ENCODE data around the gene CPAMD8.
"Not testable (repeated sequence)": the region's sequence is repeated elsewhere in the genome, so short reads cannot be mapped to it uniquely, and the experiment has no call there.

The CPAMD8 gene

DNA sequence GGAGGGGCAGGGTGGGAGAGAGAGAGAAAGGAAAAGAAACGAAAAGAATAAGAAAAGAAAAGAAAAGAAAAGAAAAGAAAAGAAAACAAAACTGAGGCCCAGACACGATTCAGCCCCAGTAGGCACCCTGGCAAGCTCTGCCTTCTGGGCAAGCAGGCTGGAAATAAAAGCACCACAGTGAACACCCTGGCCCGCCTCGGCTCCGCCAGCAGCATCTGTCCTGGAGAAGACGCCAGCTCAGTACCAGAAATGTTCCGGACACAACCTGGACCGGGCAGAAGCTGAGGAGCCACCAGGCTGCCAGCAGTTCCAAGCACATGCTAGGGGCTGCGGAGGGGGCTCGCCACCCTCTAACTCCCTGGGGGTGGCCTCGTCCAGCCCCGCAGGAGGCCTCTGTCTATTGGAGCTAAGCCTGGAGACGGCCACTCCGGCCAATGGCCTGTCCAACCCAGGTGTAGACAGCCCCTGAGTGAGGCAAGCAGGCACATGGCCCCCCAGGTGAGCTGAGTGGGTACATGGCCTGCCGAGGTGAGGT, 11.4 kb upstream of the CPAMD8 start:
- DNase-seq, result no peak

DNA sequence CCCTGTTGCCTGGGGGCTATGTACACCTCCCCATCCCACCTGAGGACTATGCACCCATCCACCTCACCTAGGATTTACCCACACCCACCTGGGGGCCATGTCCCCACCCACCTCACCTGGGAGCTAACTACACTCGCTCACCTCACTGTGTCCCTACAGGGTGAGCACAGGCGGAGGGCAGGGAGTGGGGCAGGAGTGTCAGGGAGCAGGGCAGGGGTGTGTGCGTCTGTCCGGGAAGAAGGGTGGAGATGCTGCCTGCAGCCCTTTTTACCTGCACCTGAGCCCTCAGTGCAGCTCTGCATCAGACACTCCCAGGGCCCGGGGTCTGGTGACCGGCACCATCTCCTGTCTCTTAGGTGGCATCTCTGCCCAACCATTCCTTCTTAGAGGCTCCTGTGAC, 10.6 kb upstream of the CPAMD8 start:
- no peak for DNase-seq

DNA sequence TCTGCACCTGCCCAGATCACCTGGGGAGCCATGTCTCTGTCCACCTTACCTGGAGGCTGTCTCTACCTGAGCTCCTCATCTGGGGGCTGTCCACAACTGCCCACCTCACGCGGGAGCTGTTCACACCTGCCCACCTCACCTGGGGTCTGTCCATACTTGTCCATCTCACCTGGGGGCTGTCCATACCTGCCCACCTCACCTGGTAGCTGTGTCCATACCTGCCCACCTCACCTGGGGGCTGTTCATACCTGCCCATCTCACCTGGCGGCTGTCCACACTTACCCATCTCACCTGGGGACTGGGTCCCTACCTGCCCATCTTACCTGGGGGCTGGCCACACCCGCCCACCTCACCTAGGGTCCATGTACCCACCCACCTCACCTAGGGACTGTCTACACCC, 10.0 kb upstream of the CPAMD8 start:
- DNase-seq, result no peak

DNA sequence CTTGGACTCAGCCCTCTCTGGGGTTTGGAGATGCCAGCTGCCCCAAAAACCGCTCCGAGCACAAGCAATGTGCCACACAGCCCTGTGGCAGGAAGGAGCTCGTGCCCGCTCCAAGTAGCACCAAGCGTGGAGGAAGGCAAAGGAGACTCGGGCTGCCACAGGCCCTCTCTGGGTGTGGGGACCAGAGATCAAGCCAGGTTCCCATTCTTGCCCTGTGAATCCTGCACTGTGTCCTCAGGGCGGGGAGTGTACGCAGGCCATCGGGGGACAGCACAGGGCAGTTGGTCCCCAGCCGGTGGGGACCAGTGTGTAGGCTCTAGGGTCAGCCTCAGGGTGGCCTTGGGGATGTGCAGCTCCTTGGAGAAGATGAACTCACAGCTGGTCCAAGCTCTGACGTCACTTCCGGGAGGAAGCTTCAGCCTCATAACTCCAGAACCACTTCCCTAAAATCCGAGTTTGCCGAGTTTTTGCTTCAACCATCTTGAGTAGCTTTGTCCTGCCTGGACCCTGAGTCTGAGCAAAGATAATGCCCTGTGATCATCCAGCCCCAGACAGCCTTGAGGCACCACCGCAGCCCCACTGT, 9.3 kb upstream of the CPAMD8 start:
- peak; percentile 8 for DNase-seq

DNA sequence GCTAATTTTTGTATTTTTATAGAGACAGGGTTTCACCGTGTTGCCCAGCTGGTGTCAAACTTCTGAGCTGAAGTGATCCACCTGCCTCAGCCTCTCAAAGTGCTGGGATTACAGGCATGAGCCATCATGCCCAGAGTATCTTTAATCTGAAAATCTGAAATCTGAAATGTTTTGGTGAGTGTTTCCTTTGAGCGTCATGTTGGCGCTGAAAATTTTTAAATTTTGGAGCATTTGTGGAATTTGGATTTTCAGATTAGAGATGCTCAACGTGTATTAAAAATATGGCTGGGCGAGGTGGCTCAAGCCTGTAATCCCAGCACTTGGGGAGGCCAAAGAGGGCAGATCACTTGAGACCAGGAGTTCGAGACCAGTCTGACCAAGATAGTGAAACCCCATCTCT, 5.1 kb upstream of the CPAMD8 start:
- DNase-seq, result no peak

DNA sequence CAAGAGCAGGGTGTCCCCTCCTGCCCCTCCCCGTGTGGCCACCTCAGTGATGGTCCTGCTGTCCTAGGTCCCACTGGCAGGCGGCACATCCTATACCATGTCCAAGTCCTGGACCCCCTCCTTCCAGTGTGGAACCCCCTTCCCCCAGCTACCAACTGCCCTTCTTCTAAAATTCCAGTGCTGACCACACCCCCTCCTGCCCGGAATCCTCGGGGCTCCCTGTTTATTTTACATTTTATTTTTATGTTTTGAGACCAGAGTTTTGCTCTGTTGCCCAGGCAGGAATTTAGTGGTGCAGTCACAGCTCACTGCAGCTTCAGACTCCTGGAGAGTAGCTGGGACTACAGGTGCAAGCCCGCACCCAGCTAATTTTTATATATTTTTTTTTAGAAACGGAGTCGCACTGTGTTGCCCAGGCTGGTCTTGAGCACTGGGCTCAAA, 945 bp upstream of the CPAMD8 start:
- DNase-seq, result no peak

DNA sequence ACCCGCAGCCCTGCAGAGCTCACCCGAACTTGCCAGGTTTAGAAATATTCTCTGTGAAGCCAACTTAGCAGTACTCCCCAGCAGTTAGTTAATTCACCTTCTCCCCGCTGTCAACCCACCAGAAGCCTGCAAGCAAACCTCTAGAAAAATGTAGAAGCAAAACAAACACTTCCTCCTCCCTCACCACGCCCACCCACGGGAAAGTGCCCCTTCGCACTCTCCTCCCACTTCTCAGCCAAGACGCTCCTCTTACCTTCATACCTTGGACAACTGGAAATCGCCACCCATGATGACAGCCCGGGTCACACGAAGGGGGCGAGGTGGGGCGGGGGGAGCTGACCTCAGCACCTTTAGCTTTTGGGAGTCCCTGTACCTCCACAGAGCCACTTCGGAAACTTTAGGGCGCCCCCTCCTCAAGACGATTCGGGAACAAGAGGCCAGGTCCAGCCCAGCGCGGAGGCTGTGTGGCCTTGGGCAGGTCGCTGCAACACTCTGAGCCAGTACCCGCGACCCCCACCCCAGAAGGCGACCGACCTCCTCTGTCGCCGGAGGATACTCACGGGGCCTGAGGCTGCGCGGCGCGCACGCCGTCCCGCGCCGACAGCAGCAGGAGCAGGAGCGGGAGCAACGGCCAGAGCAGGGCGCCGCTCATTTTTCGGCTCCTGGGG, 485 bp downstream of the CPAMD8 start:
- no peak for DNase-seq

DNA sequence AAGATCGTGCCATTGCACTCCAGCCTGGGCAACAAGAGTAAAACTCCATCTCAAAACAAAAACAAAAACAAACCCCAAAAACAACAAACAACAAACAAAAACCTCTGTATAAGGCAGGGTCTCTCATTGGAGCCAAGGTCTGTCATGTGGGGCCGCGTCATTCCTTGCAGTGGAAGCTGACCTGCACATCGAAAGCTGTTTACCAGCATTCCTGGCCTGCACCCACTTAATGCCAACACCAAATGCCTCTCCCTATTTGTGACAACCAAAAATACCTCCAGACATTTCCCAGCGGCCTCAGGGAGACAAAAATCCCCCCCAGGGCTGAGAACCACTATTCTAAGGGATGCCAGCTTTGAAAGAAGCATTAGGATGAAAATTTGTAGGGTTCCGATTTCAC, 1.2 kb downstream of the CPAMD8 start:
- no peak for DNase-seq

DNA sequence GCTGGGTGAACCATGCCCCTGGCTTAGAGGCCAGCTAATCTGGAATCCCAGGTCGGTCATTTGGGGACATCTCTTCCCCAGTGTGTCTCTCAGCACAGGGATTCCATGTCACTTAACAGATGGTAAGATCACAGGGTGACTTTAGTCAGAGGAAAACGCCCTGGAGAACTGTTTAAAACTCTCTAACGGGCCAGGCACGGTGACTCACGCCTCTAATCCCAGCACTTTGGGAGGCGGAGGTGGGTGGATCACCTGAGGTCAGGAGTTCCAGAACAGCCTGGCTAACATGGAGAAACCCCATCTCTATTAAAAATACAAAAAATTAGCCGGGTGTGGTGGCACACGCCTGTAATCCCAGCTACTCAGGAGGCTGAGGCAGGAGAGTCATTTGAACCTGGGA, 1.7 kb downstream of the CPAMD8 start:
- DNase-seq, result not testable (repeated sequence)

DNA sequence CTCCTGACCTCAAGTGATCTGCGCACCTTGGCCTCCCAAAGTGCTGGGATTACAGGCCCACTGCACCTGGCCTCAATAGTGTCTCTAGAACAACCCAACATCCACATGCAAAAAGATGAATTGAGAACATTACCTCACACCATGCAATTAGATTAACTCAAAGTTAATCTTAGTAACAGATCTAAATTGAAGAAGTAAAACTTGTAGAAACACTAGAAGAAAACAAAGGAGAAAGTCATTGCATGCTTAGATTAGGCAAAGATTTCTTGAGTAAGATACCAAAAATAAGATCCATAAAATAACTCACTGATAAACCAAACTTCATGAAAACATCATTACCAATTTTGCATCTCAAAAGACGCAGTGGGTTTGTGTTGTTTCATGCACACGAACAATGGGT, 2.8 kb downstream of the CPAMD8 start:
- no peak for DNase-seq

DNA sequence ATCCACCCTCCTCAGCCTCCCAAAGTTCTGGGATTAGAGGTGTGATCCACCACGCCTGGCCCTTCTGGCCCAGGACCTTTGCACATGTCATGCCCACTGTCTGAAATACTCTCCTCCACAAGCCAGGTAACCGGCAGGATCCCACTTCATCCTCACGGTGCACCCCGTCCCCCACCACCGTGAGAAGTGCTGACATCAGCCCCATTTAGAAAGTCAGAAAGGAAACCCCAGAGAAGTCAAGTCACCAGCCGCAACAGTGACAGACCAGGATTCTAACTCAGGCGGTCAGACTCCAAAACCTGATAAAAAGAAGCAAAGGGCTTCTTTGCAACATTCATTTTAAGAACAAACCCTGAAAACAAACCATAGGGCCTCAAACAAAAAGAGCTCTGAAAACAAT, 3.9 kb downstream of the CPAMD8 start:
- DNase-seq, result no peak

DNA sequence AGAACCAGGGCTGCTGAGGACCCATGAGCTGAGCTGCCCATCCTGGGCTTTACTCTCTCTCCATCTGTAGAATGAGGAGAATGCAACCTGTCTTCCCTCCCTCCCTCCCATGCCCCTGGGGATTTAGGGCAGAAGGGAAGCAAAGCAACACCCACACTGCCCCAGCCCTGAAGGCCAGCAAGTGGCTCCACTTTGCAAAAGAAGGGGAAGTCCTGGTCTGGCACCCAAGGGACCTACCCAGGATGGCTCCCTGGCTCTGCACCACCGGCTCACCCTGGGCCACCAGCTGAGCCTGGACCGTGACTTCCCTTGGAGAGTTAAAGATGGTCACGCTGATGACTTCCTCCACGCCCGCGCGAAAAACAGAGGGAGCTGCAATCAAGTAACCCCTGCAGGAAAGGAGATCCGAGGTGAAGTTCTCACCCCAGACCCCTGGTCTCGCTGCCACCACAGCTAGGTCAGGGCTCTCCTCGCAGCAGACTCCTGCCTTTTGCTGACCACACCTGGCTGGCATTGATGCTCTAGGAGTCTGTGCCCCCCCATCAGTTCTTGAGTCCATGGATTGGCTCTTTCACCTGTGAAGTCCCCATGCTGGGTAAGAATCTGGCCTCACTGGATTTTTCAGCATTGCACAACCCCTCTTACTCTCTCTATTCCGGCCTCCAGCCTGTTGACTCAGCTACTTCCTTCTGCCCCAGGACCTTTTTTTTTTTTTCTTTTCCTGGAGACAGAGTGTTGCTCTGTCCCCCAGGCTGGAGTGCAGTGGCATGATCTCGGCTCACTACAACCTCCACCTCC, 4.6 kb downstream of the CPAMD8 start:
- DNase-seq, result peak; percentile 47

DNA sequence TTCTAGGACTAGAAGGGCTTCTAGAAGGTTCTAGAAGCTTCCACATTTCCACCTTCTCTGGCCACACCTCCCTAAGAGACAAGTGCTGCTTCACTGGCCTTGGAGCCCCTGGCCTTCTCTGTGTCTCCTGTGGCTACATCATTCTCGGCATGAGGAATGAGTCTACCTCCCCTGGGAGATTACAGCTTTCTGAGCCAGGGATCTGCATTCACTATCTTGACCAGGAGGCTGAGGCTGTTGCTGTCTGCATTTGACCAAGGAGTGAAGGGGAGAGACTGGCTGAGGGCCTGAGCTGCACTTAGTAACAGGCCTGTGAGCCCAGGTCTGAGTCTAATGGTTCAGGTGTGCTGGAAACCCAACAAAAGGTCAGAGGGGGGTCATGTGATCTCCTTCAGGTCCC, 5.3 kb downstream of the CPAMD8 start:
- no peak for DNase-seq

DNA sequence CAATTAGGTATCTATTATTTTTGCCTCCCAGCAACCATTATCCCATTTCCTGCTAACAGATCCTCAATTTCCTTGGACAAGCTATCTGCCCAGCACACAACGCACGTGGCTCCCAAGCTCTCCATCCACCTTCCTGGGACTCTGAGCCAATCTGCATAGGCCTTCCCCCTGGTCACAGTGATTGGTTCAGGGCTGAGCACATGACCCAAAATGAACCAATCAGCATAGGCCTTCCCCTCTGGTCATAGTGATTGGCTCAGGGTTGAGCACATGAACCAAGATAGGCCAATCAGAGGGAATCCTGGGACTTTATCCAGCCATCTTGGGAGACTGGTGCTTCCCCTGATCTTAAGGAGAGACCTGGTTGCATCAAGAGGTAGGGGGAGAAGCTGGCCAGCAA, 5.8 kb downstream of the CPAMD8 start:
- DNase-seq, result peak; percentile 6

DNA sequence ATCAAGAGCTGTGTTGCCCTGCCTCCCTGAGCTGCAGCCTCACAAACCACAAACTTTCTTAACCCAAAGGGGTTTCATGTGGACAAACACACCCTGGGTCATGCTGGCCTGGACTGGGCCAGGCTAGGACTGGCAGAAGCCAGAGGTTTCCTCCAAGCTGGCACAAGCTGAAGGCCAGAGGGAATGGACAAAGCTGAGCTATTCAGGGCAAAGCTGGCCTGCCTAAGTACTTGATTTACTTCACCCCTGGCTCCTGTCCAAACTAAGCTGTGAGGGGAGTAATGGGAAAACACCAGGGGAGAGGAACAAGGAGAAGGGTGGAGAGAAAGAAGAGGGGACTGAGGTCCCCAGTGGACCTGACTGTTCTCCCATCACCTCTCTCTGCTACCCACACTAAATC, 6.2 kb downstream of the CPAMD8 start:
- DNase-seq, result no peak

DNA sequence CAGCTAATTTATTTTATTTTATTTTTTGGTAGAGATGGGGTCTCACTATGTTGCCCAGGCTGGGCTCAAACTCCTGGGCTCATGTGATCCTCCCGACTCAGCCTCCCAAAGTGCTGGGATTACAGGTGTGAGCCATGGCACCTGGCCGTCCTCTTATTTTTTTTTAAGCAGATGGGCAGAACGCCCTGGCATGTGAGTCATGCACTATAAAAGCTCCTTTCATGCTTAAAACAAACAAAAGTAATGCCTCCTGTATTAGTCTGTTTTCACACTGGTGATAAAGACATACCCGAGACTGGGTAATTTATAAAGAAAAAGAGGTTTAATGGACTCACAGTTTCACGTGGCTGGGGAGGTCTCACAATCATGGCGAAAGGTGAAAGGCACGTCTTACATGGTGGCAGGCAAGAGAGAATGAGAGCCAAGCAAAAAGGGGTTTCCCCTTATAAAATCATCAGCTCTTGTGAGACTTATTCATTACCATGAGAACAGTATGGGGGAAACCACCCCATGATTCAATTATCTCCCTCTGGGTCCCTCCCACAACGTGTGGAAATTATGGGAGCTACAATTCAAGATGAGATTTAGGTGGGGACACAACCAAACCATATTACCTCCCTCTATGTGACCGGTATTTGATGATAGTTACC, 12.3 kb downstream of the CPAMD8 start:
- DNase-seq, result not testable (repeated sequence)

DNA sequence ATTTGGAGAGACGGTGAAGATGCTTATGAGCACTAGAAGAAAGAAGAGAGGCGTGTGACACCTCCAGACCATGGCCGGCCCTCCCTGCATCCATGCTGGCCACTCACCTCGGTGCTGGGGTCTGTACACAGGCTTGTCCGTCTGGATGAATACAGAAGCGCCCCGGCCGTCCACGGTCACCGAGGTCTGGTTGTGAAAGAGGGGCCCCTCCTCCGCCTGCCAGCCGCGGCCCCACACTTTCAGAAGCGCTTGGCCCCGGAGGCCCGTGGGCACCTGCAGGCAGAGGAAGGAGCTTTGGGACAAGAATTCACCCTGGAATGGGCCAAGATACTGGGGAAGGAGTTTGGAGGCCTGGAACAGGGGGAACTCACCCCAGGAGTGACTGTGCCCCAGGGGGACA, 15.1 kb downstream of the CPAMD8 start:
- DNase-seq, result no peak

DNA sequence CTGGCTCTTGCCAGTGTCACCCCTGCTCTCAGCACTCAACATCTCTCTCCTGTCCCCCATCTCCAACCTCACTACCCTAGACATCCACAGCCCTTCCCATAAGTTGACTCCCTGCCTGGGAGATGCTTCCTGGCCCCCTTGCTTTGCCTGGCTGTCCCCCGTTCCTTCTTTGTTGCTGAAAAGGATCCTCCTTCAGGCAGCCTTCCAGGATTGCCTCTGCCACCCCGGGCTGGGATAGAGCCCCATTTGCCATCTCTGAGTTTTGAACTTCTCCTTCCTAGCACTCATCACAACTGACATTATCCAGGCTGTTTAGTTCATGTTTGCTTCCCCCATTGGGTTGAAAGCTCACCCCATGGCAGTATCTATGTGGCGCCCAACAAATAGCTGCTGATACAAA, 20.0 kb downstream of the CPAMD8 start:
- no peak for DNase-seq

DNA sequence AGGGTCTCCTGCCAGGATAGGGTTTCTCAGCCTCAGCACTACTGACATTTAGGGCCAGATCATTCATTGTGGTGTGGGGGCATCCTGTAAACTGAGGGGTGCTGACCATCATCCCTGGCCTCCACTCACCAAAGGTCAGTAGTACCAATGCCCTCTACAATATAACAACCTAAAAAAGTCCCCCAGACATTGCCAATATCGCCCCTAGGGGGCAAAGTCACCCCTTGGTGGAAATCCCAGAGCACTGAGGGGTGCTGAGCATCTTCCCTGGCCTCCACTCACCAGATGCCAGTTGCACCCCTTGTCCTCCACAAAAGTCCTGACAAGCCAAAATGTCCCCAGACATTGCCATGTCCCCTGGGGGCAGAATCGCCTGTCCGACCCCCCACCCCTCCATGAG, 21.6 kb downstream of the CPAMD8 start:
- no peak for DNase-seq

DNA sequence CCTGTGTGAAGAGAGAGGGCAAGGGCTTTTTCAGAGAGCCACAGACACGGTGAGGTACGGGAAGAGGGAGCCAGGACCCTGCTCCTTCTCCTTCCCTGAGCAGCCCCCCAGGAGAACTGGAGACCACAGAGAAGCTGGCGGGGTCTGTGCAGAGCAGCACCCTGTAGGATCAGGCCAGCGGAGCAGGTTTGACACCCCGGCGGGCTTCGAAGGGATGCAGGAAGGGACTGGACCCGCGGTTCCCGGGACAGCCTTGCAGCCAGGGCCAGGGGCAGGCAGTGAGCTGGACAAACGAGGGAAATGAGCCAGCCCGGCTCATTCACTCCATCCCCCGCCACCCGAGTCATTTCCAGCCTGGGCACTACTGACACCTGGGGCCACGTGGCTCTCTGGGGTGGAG, 22.2 kb downstream of the CPAMD8 start:
- DNase-seq, result no peak

DNA sequence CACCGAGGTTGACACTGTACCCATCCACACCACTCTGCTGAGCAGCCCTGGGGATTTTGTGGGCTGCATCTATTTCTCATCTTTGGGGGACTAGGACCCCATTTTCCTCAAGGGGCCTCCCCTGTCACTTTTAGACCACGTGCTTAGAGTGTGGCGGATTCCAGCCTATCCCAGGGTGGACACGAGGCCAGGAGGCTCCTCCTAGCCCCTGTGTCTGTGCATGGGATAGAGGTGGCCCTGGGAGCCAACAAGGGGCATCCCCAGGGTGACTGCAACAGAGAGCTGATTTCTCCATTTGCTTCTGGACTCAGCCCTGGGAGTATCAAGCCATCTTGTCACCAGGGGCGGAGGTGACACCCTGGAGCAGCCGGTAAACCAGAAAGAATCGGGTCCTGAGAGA, 24.2 kb downstream of the CPAMD8 start:
- DNase-seq, result no peak

DNA sequence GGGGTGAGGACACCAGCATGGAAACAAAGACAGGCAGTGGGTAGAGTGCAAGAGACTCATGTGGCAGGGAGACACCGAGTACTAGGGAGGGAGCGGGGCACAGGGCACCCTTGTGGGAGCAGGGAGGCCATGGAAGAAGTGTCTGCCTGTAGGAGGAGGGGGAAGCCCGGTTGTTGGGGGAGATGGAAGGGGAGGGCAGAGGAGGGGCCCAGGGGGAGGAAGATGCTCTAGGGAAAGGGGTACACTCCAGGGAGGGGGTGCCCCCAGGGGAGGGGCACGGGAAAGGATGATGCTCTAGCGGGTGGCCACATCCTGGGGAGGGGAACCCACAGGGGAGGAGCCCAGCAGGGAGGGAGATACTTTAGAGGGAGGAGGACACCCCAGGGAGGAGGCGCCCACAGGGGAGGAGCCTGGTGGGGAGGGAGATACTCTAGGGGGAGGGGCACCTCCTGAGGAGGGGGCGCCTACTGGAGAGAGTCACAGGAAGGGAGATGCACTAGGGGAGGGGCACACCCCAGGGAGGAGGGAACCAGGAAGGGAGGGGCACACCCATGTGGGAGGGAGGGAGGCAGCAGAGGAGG, 24.9 kb downstream of the CPAMD8 start:
- no peak for DNase-seq

DNA sequence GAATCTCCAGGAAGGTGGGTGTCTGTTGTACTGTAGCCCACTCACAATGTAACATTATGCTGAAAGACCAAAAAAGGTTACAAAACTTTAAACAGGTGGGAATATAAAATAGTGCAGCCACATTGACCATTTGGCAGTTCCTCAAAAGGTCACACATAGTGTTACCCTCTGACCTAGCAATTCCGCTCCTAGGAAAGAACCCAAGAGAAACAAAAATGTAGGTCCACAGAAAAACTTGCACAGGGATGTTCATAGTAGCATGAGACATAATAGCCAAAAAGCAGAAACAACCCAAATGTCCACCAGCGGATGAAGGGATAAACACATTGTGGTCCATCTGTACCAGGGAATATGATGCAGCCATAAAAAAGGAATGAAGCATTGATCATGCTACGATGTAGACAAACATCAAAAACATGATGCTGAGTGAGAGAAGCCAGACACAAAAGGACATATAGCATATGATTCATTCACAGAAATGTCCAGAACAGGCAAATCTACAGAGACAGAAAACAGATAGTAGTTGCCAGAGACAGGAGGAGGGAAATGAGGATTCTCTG, 27.9 kb downstream of the CPAMD8 start:
- DNase-seq, result no peak

Measured in EL (cell line).